GM12892 (cell line): ENCODE measurements around the gene SLC30A1.
A peak's percentile ranks its signal among the peaks of the same experiment; 100 is the strongest.

Source experiments
- DNase-seq: peaks from one replicate; pipeline ENCODE4 v3.0.0; 2011; ENCODE audit not compliant: insufficient read length
- FAIRE-seq: peaks from 2 replicates; lab custom pipeline; 2011; peaks lifted over from hg19 to GRCh38; lab: Jason Lieb, UNC
- POLR2A ChIP-seq: IDR thresholded peaks from 2 replicates; pipeline ENCODE4 v1.6.1; 2011; ENCODE audit warnings: low read depth, low read length, control low read depth
- POLR2AphosphoS5 ChIP-seq: IDR thresholded peaks from 2 replicates; pipeline ENCODE4 v1.6.1; 2011; ENCODE audit warnings: low read depth, low read length, control low read depth
- TAF1 ChIP-seq: IDR thresholded peaks from 2 replicates; pipeline ENCODE4 v1.6.1; 2011; ENCODE audit warnings: low read depth, mild to moderate bottlenecking, control low read depth, low read length, borderline replicate concordance

SLC30A1 gene

GRCh38 chr1:211591980-211592493 lies 13.1 kb upstream of the SLC30A1 start:
- no peak for FAIRE-seq
- TF ChIP-seq POLR2A (no peak), POLR2AphosphoS5 (no peak), TAF1 (no peak)
- no peak for DNase-seq

- DNase-seq (no peak), FAIRE-seq (no peak)
- TF ChIP-seq POLR2A, result no peak
- TF ChIP-seq POLR2AphosphoS5, result no peak
- no peak for TF ChIP-seq TAF1
These were observed 11.1 kb upstream of the SLC30A1 start for GRCh38 chr1:211589782-211590721.

- FAIRE-seq (no peak), DNase-seq (no peak)
These were observed 9.8 kb upstream of the SLC30A1 start for GRCh38 chr1:211588711-211589110.

GRCh38 chr1:211587123-211587522 lies 8.2 kb upstream of the SLC30A1 start:
- no peak for DNase-seq
- no peak for TF ChIP-seq POLR2A
- TF ChIP-seq POLR2AphosphoS5, result no peak
- no peak for TF ChIP-seq TAF1
- FAIRE-seq, result no peak

More at GRCh38 chr1:211588711-211589110, 9.8 kb upstream of the SLC30A1 start:
- no peak for TF ChIP-seq POLR2AphosphoS5
- TF ChIP-seq POLR2A, result no peak

- no peak for FAIRE-seq
These were observed 7.6 kb upstream of the SLC30A1 start for GRCh38 chr1:211586538-211586937.

GRCh38 chr1:211583011-211583992 lies 4.3 kb upstream of the SLC30A1 start:
- no peak for FAIRE-seq
- TF ChIP-seq TAF1, result no peak
- no peak for TF ChIP-seq POLR2A
- TF ChIP-seq POLR2AphosphoS5, result no peak
- DNase-seq, result no peak

More at GRCh38 chr1:211586538-211586937, 7.6 kb upstream of the SLC30A1 start:
- TF ChIP-seq POLR2A (no peak), POLR2AphosphoS5 (no peak), TAF1 (no peak)
- DNase-seq, result no peak

- FAIRE-seq (no peak), DNase-seq (no peak)
- no peak for TF ChIP-seq POLR2AphosphoS5
- TF ChIP-seq POLR2A, result no peak
- TF ChIP-seq TAF1, result no peak
These were observed 2.6 kb upstream of the SLC30A1 start for GRCh38 chr1:211581526-211581925.

- no peak for DNase-seq
These were observed 1.3 kb upstream of the SLC30A1 start for GRCh38 chr1:211580303-211580687.

GRCh38 chr1:211579440-211580302 lies 710 bp upstream of the SLC30A1 start:
- FAIRE-seq (no peak), DNase-seq (no peak)
- TF ChIP-seq TAF1, result no peak
- TF ChIP-seq POLR2AphosphoS5, result no peak
- TF ChIP-seq POLR2A, result 0 out of 2 replicates have a peak, but pooled peaks have one; percentile 28

More at GRCh38 chr1:211580303-211580687, 1.3 kb upstream of the SLC30A1 start:
- FAIRE-seq, result no peak
- TF ChIP-seq POLR2A (no peak), POLR2AphosphoS5 (no peak), TAF1 (no peak)

- FAIRE-seq, result peak; percentile 96
These were observed 932 bp downstream of the SLC30A1 start for GRCh38 chr1:211577819-211578639.

More at GRCh38 chr1:211577819-211578639, 932 bp downstream of the SLC30A1 start:
- TF ChIP-seq POLR2AphosphoS5 (no peak), TAF1 (no peak), POLR2A (no peak)
- peak; percentile 65 for DNase-seq
